GM12878 (cell line): ENCODE results near the gene GALNT17. TPM values are rescaled to one million over a fixed set of nuclear protein-coding genes. Genes with fewer than 3 reads are reported as not detected.

ENCODE experiments used
- ATAC-seq: fragments of 200-7000 bp; cut with Tn5 transposase; 3 replicates; pipeline ENCODE4 v1.9.1; 2020; ENCODE audit warnings: mild to moderate bottlenecking, moderate library complexity
- BruUV-seq: library from RNA; stranded (reverse); fragments of 400-500 nt; replicated peaks from 2 replicates; lab custom pipeline; 2021; lab: Mats Ljungman, UMichigan
- CTCF ChIA-PET: fragments of 300-600 bp; sonication (Branson Sonifier 250); formaldehyde crosslinking; extraction: SDS; loops from one replicate; lab custom pipeline; 2021; ENCODE audit warnings: inconsistent platforms; lab: Yijun Ruan, JAX
- POLR2A ChIA-PET: fragments of 350-600 bp; formaldehyde crosslinking; extraction: SDS; loops from one replicate; lab custom pipeline; 2021; ENCODE audit warnings: inconsistent platforms; lab: Charles Lee
- RAD21 ChIA-PET: fragments of 300-600 bp; sonication (Branson Sonifier 250); formaldehyde crosslinking; loops from one replicate; lab custom pipeline; 2023; ENCODE audit warnings: antibody characterized with exemption; ENCODE audit not compliant: unreplicated experiment; lab: Charles Lee
- SMC1A ChIA-PET: fragments of 300-600 bp; sonication (Branson Sonifier 250); formaldehyde crosslinking; loops from one replicate; lab custom pipeline; 2023; ENCODE audit not compliant: unreplicated experiment, uncharacterized antibody; lab: Charles Lee
- DNase-seq: peaks from one replicate; pipeline ENCODE4 v3.0.0-alpha.2; 2011; ENCODE audit warnings: low read depth, low spot score
- FAIRE-seq: peaks from 3 replicates; lab custom pipeline; 2011; peaks lifted over from hg19 to GRCh38; lab: Jason Lieb, UNC
- H2AFZ ChIP-seq: 2 replicates; pipeline ENCODE4 v1.6.0; 2011; ENCODE audit warnings: low read depth, low read length, control low read depth; ENCODE audit not compliant: control insufficient read depth
- H3K27ac ChIP-seq: 2 replicates; pipeline ENCODE4 v1.5.1; 2011; ENCODE audit warnings: control low read depth; ENCODE audit not compliant: control insufficient read depth, insufficient read depth
- H3K27me3 ChIP-seq, 2 experiments: replicated peaks in 1 of 2; 2 replicates each; pipeline versions ENCODE4 v1.6.0 to v1.6.1; 2011; ENCODE audit warnings: low read length in 1 of 2; ENCODE audit not compliant: control insufficient read depth in 2 of 2, insufficient read depth in 2 of 2
- H3K36me3 ChIP-seq, 2 experiments: 2 replicates each; pipeline ENCODE4 v1.5.1; 2011; ENCODE audit warnings: low read length in 1 of 2; ENCODE audit not compliant: control insufficient read depth in 2 of 2, insufficient read depth in 2 of 2
- H3K4me1 ChIP-seq: 2 replicates; pipeline ENCODE4 v1.6.1; 2011; ENCODE audit warnings: mild to moderate bottlenecking, low read length, moderate library complexity, mixed read lengths; ENCODE audit not compliant: control insufficient read depth, insufficient read depth
- H3K4me2 ChIP-seq: 2 replicates; pipeline ENCODE4 v1.6.0; 2011; ENCODE audit warnings: control low read depth; ENCODE audit not compliant: control insufficient read depth, insufficient read depth
- H3K4me3 ChIP-seq: fragments of 200-600 bp; sonication (generic); 2 replicates; pipeline ENCODE4 v1.5.1; 2016
- H3K79me2 ChIP-seq: 2 replicates; pipeline ENCODE4 v1.6.0; 2011; ENCODE audit warnings: low read length; ENCODE audit not compliant: control insufficient read depth, insufficient read depth
- H3K9ac ChIP-seq: 2 replicates; pipeline ENCODE4 v1.8.0; 2011; ENCODE audit warnings: low read length, control low read depth, mixed read lengths; ENCODE audit not compliant: control insufficient read depth, insufficient read depth
- H3K9me3 ChIP-seq: replicated peaks from 3 replicates; pipeline ENCODE4 v1.5.1; 2011; ENCODE audit warnings: mild to moderate bottlenecking, low read length; ENCODE audit not compliant: control insufficient read depth, insufficient read depth
- H4K20me1 ChIP-seq: 2 replicates; pipeline ENCODE4 v1.6.0; 2011; ENCODE audit not compliant: control insufficient read depth, insufficient read depth
- BMI1 ChIP-seq: fragments of 450-650 bp; IDR thresholded peaks from 2 replicates; pipeline ENCODE4 v1.6.1; 2016; ENCODE audit warnings: mild to moderate bottlenecking, moderate library complexity, borderline replicate concordance
- CREM ChIP-seq: IDR thresholded peaks from 2 replicates; pipeline ENCODE4 v1.6.1; 2014; ENCODE audit warnings: antibody characterized with exemption, low read depth
- ESRRA ChIP-seq: IDR thresholded peaks from 2 replicates; pipeline ENCODE4 v1.6.1; 2012; ENCODE audit warnings: mild to moderate bottlenecking, low read length, improper control_type of control experiment
- EZH2 ChIP-seq: IDR thresholded peaks from 2 replicates; pipeline ENCODE4 v1.6.1; 2012; ENCODE audit warnings: low read depth, mild to moderate bottlenecking, control low read depth, inconsistent platforms, low read length, borderline replicate concordance; ENCODE audit not compliant: control insufficient read depth
- FOS ChIP-seq: IDR thresholded peaks from 3 replicates; pipeline ENCODE4 v1.6.1; 2011; ENCODE audit warnings: borderline replicate concordance; ENCODE audit not compliant: insufficient read length; ENCODE audit errors: extremely low read depth
- KLF5 ChIP-seq: fragments of 450-650 bp; IDR thresholded peaks from 2 replicates; pipeline ENCODE4 v1.6.1; 2014; ENCODE audit warnings: mild to moderate bottlenecking; ENCODE audit not compliant: partially characterized antibody
- TARDBP ChIP-seq: IDR thresholded peaks from 2 replicates; pipeline ENCODE4 v1.6.1; 2016; ENCODE audit warnings: borderline replicate concordance
- ZNF274 ChIP-seq: IDR thresholded peaks from one replicate; pipeline ENCODE4 v1.8.0; 2011; ENCODE audit not compliant: insufficient read length, insufficient read depth
- WGBS: methylation state at CpG from one replicate; pipeline ENCODE4 v1.1.6; 2016; ENCODE audit warnings: low lambda C conversion rate; ENCODE audit not compliant: insufficient replicate concordance, insufficient coverage; ENCODE audit errors: missing lambda C conversion rate; 5-methylcytosine and 5-hydroxymethylcytosine counted together
- in situ Hi-C: fragments of 300-500 bp; cut with MboI; formaldehyde crosslinking; loops from 9 replicates; pipeline ENCODE4 v1.14.3; 2018; ENCODE audit warnings: mixed read lengths
- intact Hi-C: fragments of 100-400 bp; cut with micrococcal nuclease; formaldehyde crosslinking; loops from one replicate; pipeline ENCODE4 v1.14.2; 2022; ENCODE audit not compliant: unreplicated experiment
- polyA plus RNA-seq, 11 experiments: library from polyadenylated mRNA; depleted of rRNA in 4 of 11; unstranded in 6 of 11; stranded (reverse) in 5 of 11; fragments of >200 nt; fragmentation: Nextera tagmentation in 4 of 11; fragmentation: Illumina TruSeq in 1 of 11; extraction: Ambion mirVana in 4 of 11; extraction: Trizol in 1 of 11; gene quantifications; 1 replicate in 1 of 11; 2 replicates in 10 of 11; pipeline versions ENCODE4 v1.2.1 to v1.2.3, GENCODE V29; 2011 to 2016; ENCODE audit warnings: inconsistent platforms in 2 of 11, missing spikeins in 2 of 11, low read depth in 1 of 11
- total RNA-seq, 4 experiments: library from RNA; depleted of rRNA in 3 of 4; stranded (reverse); fragments of >200 nt in 3 of 4; fragmentation: Illumina TruSeq in 1 of 4; extraction: Trizol in 1 of 4; gene quantifications; 2 replicates each; pipeline versions ENCODE4 v1.2.1 to v1.2.3, GENCODE V29; 2013 to 2021
- TF ChIP-seq, protein P1 (sequence below): fragments of 450-650 bp; IDR thresholded peaks from 2 replicates; pipeline ENCODE4 v1.6.1; 2016; ENCODE audit warnings: mild to moderate bottlenecking, moderate library complexity, borderline replicate concordance
- TF ChIP-seq, protein P2 (sequence below): fragments of 150-350 bp; IDR thresholded peaks from 2 replicates; pipeline ENCODE4 v1.6.1; 2014; ENCODE audit warnings: mild to moderate bottlenecking, low read depth, low read length

Gene GALNT17
- total and polyA plus RNA-seq, 10 of the 15 experiments (the other 5 are each of a cell fraction or from before 2014, with no cell fraction given) = 0.12 to 0.15 TPM; not detected in 8

- ChIA-PET SMC1A (no interaction called here), CTCF (no interaction called here), RAD21 (no interaction called here), POLR2A (no interaction called here)
- no peaks in the 10 kb centered on the region for H3K27me3 ChIP-seq
- H2AFZ ChIP-seq = no peak overlapping the region
- no peaks in the 10 kb centered on the region; the same call in 2 of the 3 replicates for H3K9me3 ChIP-seq
- no peaks in the 10 kb centered on the region for H3K79me2 ChIP-seq
- 41% methylated on average over 7 of the region's 9 CpGs for WGBS
- no TSS peak for BruUV-seq
- in situ Hi-C loops = no loop called here
- FAIRE-seq (no peak), DNase-seq (no peak), ATAC-seq (no peak)
- H3K4me1 ChIP-seq = no peaks in the 10 kb centered on the region
- H3K27ac ChIP-seq = no peak overlapping the region
- no peak overlapping the region for H3K4me3 ChIP-seq
- intact Hi-C loops = no loop called here
- H3K36me3 ChIP-seq = no peaks in the 10 kb centered on the region
- H3K9ac ChIP-seq = no peak overlapping the region
- no peak for TF ChIP-seq CREM
- no peak for TF ChIP-seq EZH2
- no peak for TF ChIP-seq BMI1
- TF ChIP-seq FOS = no peak
- no peak for TF ChIP-seq ZNF274
- no peak for TF ChIP-seq KLF5
- TF ChIP-seq ESRRA = no peak
- TF ChIP-seq, protein P1, sequence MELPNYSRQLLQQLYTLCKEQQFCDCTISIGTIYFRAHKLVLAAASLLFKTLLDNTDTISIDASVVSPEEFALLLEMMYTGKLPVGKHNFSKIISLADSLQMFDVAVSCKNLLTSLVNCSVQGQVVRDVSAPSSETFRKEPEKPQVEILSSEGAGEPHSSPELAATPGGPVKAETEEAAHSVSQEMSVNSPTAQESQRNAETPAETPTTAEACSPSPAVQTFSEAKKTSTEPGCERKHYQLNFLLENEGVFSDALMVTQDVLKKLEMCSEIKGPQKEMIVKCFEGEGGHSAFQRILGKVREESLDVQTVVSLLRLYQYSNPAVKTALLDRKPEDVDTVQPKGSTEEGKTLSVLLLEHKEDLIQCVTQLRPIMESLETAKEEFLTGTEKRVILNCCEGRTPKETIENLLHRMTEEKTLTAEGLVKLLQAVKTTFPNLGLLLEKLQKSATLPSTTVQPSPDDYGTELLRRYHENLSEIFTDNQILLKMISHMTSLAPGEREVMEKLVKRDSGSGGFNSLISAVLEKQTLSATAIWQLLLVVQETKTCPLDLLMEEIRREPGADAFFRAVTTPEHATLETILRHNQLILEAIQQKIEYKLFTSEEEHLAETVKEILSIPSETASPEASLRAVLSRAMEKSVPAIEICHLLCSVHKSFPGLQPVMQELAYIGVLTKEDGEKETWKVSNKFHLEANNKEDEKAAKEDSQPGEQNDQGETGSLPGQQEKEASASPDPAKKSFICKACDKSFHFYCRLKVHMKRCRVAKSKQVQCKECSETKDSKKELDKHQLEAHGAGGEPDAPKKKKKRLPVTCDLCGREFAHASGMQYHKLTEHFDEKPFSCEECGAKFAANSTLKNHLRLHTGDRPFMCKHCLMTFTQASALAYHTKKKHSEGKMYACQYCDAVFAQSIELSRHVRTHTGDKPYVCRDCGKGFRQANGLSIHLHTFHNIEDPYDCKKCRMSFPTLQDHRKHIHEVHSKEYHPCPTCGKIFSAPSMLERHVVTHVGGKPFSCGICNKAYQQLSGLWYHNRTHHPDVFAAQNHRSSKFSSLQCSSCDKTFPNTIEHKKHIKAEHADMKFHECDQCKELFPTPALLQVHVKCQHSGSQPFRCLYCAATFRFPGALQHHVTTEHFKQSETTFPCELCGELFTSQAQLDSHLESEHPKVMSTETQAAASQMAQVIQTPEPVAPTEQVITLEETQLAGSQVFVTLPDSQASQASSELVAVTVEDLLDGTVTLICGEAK = no peak
- TF ChIP-seq, protein P2, sequence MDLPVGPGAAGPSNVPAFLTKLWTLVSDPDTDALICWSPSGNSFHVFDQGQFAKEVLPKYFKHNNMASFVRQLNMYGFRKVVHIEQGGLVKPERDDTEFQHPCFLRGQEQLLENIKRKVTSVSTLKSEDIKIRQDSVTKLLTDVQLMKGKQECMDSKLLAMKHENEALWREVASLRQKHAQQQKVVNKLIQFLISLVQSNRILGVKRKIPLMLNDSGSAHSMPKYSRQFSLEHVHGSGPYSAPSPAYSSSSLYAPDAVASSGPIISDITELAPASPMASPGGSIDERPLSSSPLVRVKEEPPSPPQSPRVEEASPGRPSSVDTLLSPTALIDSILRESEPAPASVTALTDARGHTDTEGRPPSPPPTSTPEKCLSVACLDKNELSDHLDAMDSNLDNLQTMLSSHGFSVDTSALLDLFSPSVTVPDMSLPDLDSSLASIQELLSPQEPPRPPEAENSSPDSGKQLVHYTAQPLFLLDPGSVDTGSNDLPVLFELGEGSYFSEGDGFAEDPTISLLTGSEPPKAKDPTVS = no peak
- no peak for TF ChIP-seq TARDBP
- TF ChIP-seq, all 136 proteins: peak for 0
- no peaks in the 10 kb centered on the region for H4K20me1 ChIP-seq
- H3K4me2 ChIP-seq = no peak overlapping the region
These were observed 622.2 kb downstream of the GALNT17 start for GRCh38 chr7:71753956-71754664.
